Right lobe of liver (tissue), 6 donors: ENCODE data around the gene STEAP1B. TPM values are rescaled to one million over a fixed set of nuclear protein-coding genes. Genes with fewer than 3 reads are reported as not detected.

Experiments used
- ATAC-seq, 4 donors: fragments of 200-7000 bp; cut with Tn5 transposase; one replicate each; pipeline ENCODE4 v1.9.1; 2020; ENCODE audit warnings: mild to moderate bottlenecking in 4 of 4, moderate library complexity in 4 of 4
- DNase-seq, 3 donors: peaks; one replicate each; pipeline ENCODE4 v3.0.0-alpha.2; 2020
- H3K27ac ChIP-seq, 3 donors: fragments of 200-600 bp; one replicate each; pipeline ENCODE4 v1.8.0; 2022
- H3K27me3 ChIP-seq, 2 donors: fragments of 200-600 bp; one replicate each; pipeline ENCODE4 v1.8.0; 2022
- H3K36me3 ChIP-seq, 4 donors: fragments of 200-600 bp; sonication (generic) in 1 of 4; one replicate each; pipeline versions ENCODE4 v1.5.1 to v1.8.0; 2017 to 2022; ENCODE audit warnings: control low read depth in 1 of 4
- H3K4me1 ChIP-seq, 4 donors: fragments of 200-600 bp; sonication (generic) in 1 of 4; one replicate each; pipeline versions ENCODE4 v1.5.1 to v1.8.0; 2017 to 2022; ENCODE audit warnings: control low read depth in 1 of 4
- H3K4me3 ChIP-seq, 3 donors: fragments of 200-600 bp; one replicate each; pipeline ENCODE4 v1.8.0; 2022
- H3K9me3 ChIP-seq, 4 donors: fragments of 200-600 bp; sonication (generic) in 1 of 4; one replicate each; pipeline versions ENCODE4 v1.5.1 to v1.8.0; 2017 to 2022; ENCODE audit warnings: control low read depth in 1 of 4
- POLR2A ChIP-seq: fragments of 450-650 bp; IDR thresholded peaks from one replicate; pipeline ENCODE4 v1.6.1; 2017; ENCODE audit warnings: antibody characterized with exemption, mild to moderate bottlenecking
- WGBS: methylation state at CpG from one replicate; pipeline ENCODE4 v1.1.6; 2018; ENCODE audit warnings: low coverage, low lambda C conversion rate; ENCODE audit not compliant: insufficient coverage; ENCODE audit errors: missing lambda C conversion rate; 5-methylcytosine and 5-hydroxymethylcytosine counted together
- intact Hi-C, 2 donors: fragments of 100-400 bp; cut with DNase I; formaldehyde crosslinking; loops; one replicate each; pipeline versions ENCODE4 v1.11.2 to v1.14.1; 2022
- total RNA-seq, 6 experiments: library from RNA; depleted of rRNA in 2 of 6; stranded (reverse); fragments of >200 nt in 2 of 6; fragmentation: NEBNext Ultra II Directional in 3 of 6; extraction: Animal tissue kit (Norgen Biotek cat#: 25700) in 3 of 6; gene quantifications; one replicate each; pipeline versions ENCODE4 v1.1.0 to v1.2.4, GENCODE V29; 2016 to 2023
- TF ChIP-seq, protein P1 (sequence below), 4 donors: fragments of 200-600 bp in 3 of 4; fragments of 450-650 bp in 1 of 4; IDR thresholded peaks; one replicate each; pipeline versions ENCODE4 v1.5.1 to v1.8.0; 2016 to 2022; ENCODE audit warnings: antibody characterized with exemption in 4 of 4, mild to moderate bottlenecking in 2 of 4
- donor health status: DM: no; HTN: yes; CAD: no.
- donor health status: DM: no; HTN: no; CAD: no.
- donor health status: DM: no; HTN: no; CAD: no.
- donor health status: DM: no; HTN: yes; CAD: no.
- donor health status: DM: no; HTN: yes; CAD: no.

Gene STEAP1B
- total RNA-seq, 6 experiments from 2014 or later, result 0.25 to 0.60 TPM; not detected in 4

DNA sequence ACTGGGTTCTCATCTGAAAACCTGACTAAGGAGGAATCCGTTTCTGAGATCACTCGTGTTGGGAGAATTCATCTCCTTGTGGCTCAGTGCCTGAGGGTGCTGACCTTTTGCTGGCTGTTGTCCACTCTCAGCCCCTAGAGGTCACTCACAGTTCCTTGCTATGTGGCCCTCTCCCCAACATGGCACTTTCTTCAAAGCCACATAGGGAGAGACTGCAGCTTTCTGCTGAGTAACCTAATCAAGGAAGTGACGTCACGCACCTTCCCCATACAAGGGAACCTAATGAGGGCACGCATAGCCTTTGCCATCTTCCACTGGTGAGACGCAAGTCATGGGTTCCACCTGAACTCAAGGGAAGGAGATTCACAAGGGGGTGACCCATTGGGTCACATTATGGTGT, 23.2 kb downstream of the STEAP1B start:
- intact Hi-C loops, result no loop called here
- no CpG with 5 or more reads among the region's 6 CpGs for WGBS
- Histone ChIP-seq H3K27me3 (no peaks in the 10 kb centered on the region), H3K36me3 (no peaks in the 10 kb centered on the region), H3K27ac (no peak overlapping the region), H3K4me1 (no peaks in the 10 kb centered on the region), H3K4me3 (no peak overlapping the region), H3K9me3 (no peaks in the 10 kb centered on the region)
- DNase-seq (no peak), ATAC-seq (no peak)
- TF ChIP-seq, protein P1, sequence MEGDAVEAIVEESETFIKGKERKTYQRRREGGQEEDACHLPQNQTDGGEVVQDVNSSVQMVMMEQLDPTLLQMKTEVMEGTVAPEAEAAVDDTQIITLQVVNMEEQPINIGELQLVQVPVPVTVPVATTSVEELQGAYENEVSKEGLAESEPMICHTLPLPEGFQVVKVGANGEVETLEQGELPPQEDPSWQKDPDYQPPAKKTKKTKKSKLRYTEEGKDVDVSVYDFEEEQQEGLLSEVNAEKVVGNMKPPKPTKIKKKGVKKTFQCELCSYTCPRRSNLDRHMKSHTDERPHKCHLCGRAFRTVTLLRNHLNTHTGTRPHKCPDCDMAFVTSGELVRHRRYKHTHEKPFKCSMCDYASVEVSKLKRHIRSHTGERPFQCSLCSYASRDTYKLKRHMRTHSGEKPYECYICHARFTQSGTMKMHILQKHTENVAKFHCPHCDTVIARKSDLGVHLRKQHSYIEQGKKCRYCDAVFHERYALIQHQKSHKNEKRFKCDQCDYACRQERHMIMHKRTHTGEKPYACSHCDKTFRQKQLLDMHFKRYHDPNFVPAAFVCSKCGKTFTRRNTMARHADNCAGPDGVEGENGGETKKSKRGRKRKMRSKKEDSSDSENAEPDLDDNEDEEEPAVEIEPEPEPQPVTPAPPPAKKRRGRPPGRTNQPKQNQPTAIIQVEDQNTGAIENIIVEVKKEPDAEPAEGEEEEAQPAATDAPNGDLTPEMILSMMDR (IDR thresholded peaks at IDR 0.05), result no peak
- no peak for TF ChIP-seq POLR2A

DNA sequence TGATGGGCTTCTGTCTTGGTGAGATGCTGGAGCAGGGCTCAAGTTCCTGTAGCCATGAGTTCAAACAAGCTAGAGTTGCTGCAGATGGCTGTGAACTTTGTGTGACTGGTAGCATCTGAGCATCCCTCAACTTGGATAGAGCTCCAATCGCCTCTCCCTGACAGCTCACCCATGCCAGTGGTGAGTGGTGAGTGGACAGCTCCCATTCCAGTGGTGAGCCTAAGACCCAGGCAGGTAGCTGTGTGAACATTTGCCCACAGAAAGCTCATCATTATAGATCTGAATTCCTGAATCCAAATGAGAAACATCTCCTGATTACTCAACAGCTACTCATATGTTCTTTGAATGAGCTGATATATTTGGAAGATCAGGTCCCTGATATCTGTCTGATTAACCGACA, 25.3 kb downstream of the STEAP1B start:
- H3K36me3 ChIP-seq, result no peaks in the 10 kb centered on the region
- H3K27me3 ChIP-seq, result no peaks in the 10 kb centered on the region
- 71% methylated on average over 1 of the region's 2 CpGs for WGBS
- intact Hi-C loops, result no loop called here
- ATAC-seq (no peak), DNase-seq (no peak)
- no peak overlapping the region for H3K4me3 ChIP-seq
- H3K9me3 ChIP-seq, result no peaks in the 10 kb centered on the region
- no peak overlapping the region for H3K27ac ChIP-seq
- no peaks in the 10 kb centered on the region for H3K4me1 ChIP-seq
- TF ChIP-seq, protein P1 (IDR thresholded peaks at IDR 0.05), result no peak
- no peak for TF ChIP-seq POLR2A

DNA sequence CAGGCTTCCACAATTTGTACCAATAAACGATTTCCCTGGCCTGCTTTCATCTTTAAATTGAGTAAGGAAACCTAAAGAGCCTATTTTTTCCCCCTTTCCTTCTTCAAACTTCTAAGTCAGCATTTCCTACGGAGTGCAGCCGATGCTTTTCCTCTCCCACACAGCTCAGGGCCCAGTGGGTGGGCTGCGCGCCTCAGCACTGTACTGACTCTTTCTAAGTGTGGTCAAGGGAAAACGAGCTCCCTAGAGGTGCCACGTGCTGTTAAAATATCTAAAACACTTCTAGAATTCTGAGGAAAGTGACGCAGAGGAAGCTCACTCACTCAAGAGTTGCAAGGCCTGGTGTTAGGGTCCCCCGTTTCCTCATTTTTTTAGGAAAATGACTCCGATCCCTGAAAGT, 29.0 kb downstream of the STEAP1B start:
- ATAC-seq (no peak), DNase-seq (no peak)
- Histone ChIP-seq H3K27ac (no peak overlapping the region), H3K4me3 (no peak overlapping the region), H3K36me3 (no peaks in the 10 kb centered on the region), H3K27me3 (no peaks in the 10 kb centered on the region), H3K4me1 (no peaks in the 10 kb centered on the region), H3K9me3 (no peaks in the 10 kb centered on the region)
- TF ChIP-seq, protein P1 (IDR thresholded peaks at IDR 0.05), result no peak
- TF ChIP-seq POLR2A, result no peak
- 71% methylated on average over 8 of the region's 10 CpGs for WGBS
- intact Hi-C loops, result no loop called here

DNA sequence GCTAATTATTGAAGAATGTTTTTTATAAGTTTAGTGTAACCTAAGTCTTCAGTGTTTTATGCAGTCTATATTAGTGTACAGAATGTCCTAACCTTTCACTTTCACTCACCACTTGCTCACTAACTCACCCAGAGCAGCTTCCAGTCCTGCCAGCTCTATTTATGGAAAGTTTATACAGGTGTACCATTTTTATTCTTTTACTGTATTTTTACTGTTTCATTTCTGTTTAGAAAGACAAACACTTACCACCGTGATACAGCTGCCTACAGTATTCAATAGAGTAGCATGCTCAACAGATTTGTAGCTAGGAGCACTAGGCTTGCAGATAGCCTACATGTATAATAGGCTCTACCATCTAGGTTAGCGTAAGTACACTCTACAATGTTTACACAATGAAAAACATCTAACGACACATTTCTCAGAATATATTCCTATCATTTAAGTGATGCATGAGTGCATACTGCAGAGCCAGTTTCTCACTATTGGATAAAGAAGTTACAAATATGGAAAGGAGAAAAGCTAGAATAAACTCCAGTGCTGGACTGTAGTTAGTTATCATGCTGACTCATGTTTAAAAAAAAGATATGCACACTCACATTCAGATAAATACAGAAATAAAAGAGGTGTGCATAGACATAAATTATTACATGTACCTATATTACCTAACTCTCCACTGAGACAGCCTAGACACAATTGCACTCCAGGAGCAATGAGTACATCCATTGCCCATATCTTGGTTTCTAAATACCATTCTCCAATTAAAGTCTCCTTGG, 30.4 kb downstream of the STEAP1B start:
- Histone ChIP-seq H3K4me3 (no peak overlapping the region), H3K36me3 (no peaks in the 10 kb centered on the region), H3K27ac (no peak overlapping the region), H3K27me3 (no peaks in the 10 kb centered on the region), H3K9me3 (no peaks in the 10 kb centered on the region), H3K4me1 (no peaks in the 10 kb centered on the region)
- WGBS, result 78% methylated on average over 3 of the region's 3 CpGs
- TF ChIP-seq POLR2A, result no peak
- TF ChIP-seq, protein P1 (IDR thresholded peaks at IDR 0.05), result no peak
- intact Hi-C loops, result no loop called here
- no peak for DNase-seq
- no peak for ATAC-seq
